ENCODE measurements around the gene PAX5.

Gene PAX5

DNA sequence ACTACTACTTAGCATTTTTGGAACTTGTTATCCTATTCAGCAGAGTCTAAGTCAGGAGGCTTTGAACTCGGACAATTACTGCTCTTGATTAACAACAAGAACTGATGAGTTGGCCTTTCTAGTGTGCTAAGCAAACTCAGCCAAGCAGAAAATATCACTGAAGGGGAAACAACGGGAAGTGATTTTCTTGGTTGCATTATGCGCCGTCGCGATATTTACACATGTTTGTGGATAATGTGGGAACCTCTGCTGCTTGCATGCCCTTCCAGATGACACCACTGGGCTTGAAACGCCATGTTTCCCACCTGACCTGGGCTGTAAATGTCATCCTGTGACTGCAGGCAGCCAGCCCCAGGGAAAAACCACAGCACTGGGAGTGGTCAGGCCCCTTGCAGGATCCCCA lies 205.5 kb downstream of the PAX5 start:
- Histone ChIP-seq H3K36me3 (ENCODE audit: control insufficient read depth in 2 of 2, insufficient read depth in 2 of 2, low read length in 2 of 2) (no peaks in the 10 kb centered on the region), H3K9ac (ENCODE audit: low read length in 2 of 2) (no peak overlapping the region), H3K4me3 (ENCODE audit: low read length in 2 of 2) (no peak overlapping the region), H3K9me3 (ENCODE audit: control insufficient read depth in 2 of 2, low read length in 2 of 2) (no peaks in the 10 kb centered on the region), H3K27ac (ENCODE audit: low read length) (no peak overlapping the region), H3K27me3 (ENCODE audit: control insufficient read depth in 1 of 2, insufficient read depth in 2 of 2, low read length in 2 of 2) (peaks cover 0 to 6% of the 10 kb centered on the region in 2 donors), H3K4me1 (ENCODE audit: control insufficient read depth, insufficient read depth, low read length) (no peaks in the 10 kb centered on the region)

- Histone ChIP-seq H3K36me3 (ENCODE audit: control insufficient read depth in 2 of 2, insufficient read depth in 2 of 2, low read length in 2 of 2) (no peaks in the 10 kb centered on the region), H3K27me3 (ENCODE audit: control insufficient read depth in 1 of 2, insufficient read depth in 2 of 2, low read length in 2 of 2) (peaks cover 0 to 6% of the 10 kb centered on the region in 2 donors), H3K4me3 (ENCODE audit: low read length in 2 of 2) (no peak overlapping the region), H3K9me3 (ENCODE audit: control insufficient read depth in 2 of 2, low read length in 2 of 2) (no peaks in the 10 kb centered on the region), H3K9ac (ENCODE audit: low read length in 2 of 2) (no peak overlapping the region), H3K27ac (ENCODE audit: low read length) (no peak overlapping the region), H3K4me1 (ENCODE audit: control insufficient read depth, insufficient read depth, low read length) (no peaks in the 10 kb centered on the region)
These were observed 206.5 kb downstream of the PAX5 start for GRCh38 chr9:36827593-36827992.

DNA sequence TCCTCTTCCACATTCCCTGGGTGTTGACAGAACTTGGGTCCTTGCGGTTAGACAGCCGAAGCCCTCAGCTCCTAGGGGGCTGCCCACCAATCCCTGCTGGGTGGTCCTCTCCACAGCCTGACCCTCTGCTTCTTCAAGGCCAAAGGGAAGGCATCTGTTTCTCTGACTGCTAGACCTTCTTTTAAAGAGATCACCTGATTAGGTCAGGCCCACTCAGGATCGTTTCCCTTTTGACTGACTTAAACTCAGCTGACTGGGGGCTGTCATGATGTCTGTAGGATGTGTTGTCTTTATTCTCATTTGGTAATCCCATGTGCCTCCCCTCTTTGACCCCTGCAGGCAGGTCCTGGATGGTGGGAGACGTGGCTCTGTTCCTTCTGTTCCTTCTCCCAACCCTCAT lies 207.5 kb downstream of the PAX5 start:
- H3K4me1 ChIP-seq (ENCODE audit: control insufficient read depth, insufficient read depth, low read length): no peaks in the 10 kb centered on the region
- no peak overlapping the region for H3K27ac ChIP-seq (ENCODE audit: low read length)
- no peaks in the 10 kb centered on the region for H3K36me3 ChIP-seq (ENCODE audit: control insufficient read depth in 2 of 2, insufficient read depth in 2 of 2, low read length in 2 of 2)
- H3K4me3 ChIP-seq (ENCODE audit: low read length in 2 of 2): no peak overlapping the region
- no peak overlapping the region for H3K9ac ChIP-seq (ENCODE audit: low read length in 2 of 2)
- peaks cover 0 to 4% of the 10 kb centered on the region in 2 donors for H3K27me3 ChIP-seq (ENCODE audit: control insufficient read depth in 1 of 2, insufficient read depth in 2 of 2, low read length in 2 of 2)
- no peaks in the 10 kb centered on the region for H3K9me3 ChIP-seq (ENCODE audit: control insufficient read depth in 2 of 2, low read length in 2 of 2)

- H3K9me3 ChIP-seq (ENCODE audit: control insufficient read depth in 2 of 2, low read length in 2 of 2): no peaks in the 10 kb centered on the region
- H3K27me3 ChIP-seq (ENCODE audit: control insufficient read depth in 1 of 2, insufficient read depth in 2 of 2, low read length in 2 of 2): peaks cover 0 to under 1% of the 10 kb centered on the region in 2 donors
These were observed 208.9 kb downstream of the PAX5 start for GRCh38 chr9:36825179-36825578.

DNA sequence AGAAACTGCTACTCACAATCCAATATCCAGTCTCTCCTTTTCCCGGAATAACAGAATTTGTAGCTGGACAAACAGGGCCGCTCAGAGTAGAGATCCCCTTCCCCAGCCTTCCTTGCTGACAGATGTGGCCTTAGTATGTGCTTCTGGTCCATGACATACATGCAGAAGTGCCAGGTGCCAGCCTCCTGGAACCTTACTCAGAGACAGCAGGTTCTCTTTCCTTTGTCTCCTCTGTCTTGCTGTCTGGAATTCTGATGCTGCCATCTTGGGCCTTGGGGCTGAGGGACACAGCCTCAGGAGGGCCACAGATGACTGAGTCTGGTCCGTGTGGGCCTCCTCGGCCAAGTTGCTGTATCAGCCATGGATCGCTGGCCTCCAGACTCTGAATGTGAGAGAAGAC lies 210.1 kb downstream of the PAX5 start:
- Histone ChIP-seq H3K4me1 (ENCODE audit: control insufficient read depth, insufficient read depth, low read length) (no peaks in the 10 kb centered on the region), H3K4me3 (ENCODE audit: low read length in 2 of 2) (no peak overlapping the region), H3K27ac (ENCODE audit: low read length) (no peak overlapping the region), H3K9me3 (ENCODE audit: control insufficient read depth in 2 of 2, low read length in 2 of 2) (no peaks in the 10 kb centered on the region), H3K27me3 (ENCODE audit: control insufficient read depth in 1 of 2, insufficient read depth in 2 of 2, low read length in 2 of 2) (no peaks in the 10 kb centered on the region), H3K36me3 (ENCODE audit: control insufficient read depth in 2 of 2, insufficient read depth in 2 of 2, low read length in 2 of 2) (no peaks in the 10 kb centered on the region), H3K9ac (ENCODE audit: low read length in 2 of 2) (no peak overlapping the region)

More at GRCh38 chr9:36825179-36825578, 208.9 kb downstream of the PAX5 start:
- Histone ChIP-seq H3K4me1 (ENCODE audit: control insufficient read depth, insufficient read depth, low read length) (no peaks in the 10 kb centered on the region), H3K9ac (ENCODE audit: low read length in 2 of 2) (no peak overlapping the region), H3K4me3 (ENCODE audit: low read length in 2 of 2) (no peak overlapping the region), H3K36me3 (ENCODE audit: control insufficient read depth in 2 of 2, insufficient read depth in 2 of 2, low read length in 2 of 2) (no peaks in the 10 kb centered on the region), H3K27ac (ENCODE audit: low read length) (no peak overlapping the region)

- Histone ChIP-seq H3K36me3 (ENCODE audit: control insufficient read depth in 2 of 2, insufficient read depth in 2 of 2, low read length in 2 of 2) (no peaks in the 10 kb centered on the region), H3K9me3 (ENCODE audit: control insufficient read depth in 2 of 2, low read length in 2 of 2) (no peaks in the 10 kb centered on the region), H3K27me3 (ENCODE audit: control insufficient read depth in 1 of 2, insufficient read depth in 2 of 2, low read length in 2 of 2) (no peaks in the 10 kb centered on the region), H3K27ac (ENCODE audit: low read length) (no peak overlapping the region), H3K4me3 (ENCODE audit: low read length in 2 of 2) (no peak overlapping the region), H3K9ac (ENCODE audit: low read length in 2 of 2) (no peak overlapping the region), H3K4me1 (ENCODE audit: control insufficient read depth, insufficient read depth, low read length) (peaks cover 4% of the 10 kb centered on the region)
These were observed 210.6 kb downstream of the PAX5 start for GRCh38 chr9:36823466-36823865.

DNA sequence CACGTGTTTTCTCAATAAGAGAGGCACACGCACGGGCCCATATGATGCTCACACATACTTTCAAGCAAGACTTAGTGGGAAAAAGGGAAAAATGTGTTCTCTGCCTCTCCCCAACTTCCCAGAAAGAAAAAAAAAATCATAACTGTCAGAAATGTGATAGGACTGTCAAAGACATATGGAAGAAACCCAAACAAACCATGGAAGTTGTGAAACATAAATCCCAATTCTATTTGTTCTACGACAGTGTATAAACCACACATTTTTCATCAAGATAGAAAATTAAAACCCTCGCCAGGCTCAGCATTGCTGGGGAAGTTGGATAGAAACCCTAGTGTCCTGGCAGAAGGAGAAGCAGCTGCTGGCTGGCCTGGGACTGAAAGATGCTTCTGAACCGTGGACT lies 211.9 kb downstream of the PAX5 start:
- Histone ChIP-seq H3K36me3 (ENCODE audit: control insufficient read depth in 2 of 2, insufficient read depth in 2 of 2, low read length in 2 of 2) (no peaks in the 10 kb centered on the region), H3K4me3 (ENCODE audit: low read length in 2 of 2) (no peak overlapping the region), H3K27ac (ENCODE audit: low read length) (no peak overlapping the region), H3K27me3 (ENCODE audit: control insufficient read depth in 1 of 2, insufficient read depth in 2 of 2, low read length in 2 of 2) (peaks cover 0 to 3% of the 10 kb centered on the region in 2 donors), H3K9me3 (ENCODE audit: control insufficient read depth in 2 of 2, low read length in 2 of 2) (no peaks in the 10 kb centered on the region), H3K4me1 (ENCODE audit: control insufficient read depth, insufficient read depth, low read length) (peaks cover 7% of the 10 kb centered on the region), H3K9ac (ENCODE audit: low read length in 2 of 2) (no peak overlapping the region)

GRCh38 chr9:36820392-36820861 lies 213.6 kb downstream of the PAX5 start:
- Histone ChIP-seq H3K9me3 (ENCODE audit: control insufficient read depth in 2 of 2, low read length in 2 of 2) (no peaks in the 10 kb centered on the region), H3K27ac (ENCODE audit: low read length) (no peak overlapping the region), H3K4me3 (ENCODE audit: low read length in 2 of 2) (no peak overlapping the region), H3K4me1 (ENCODE audit: control insufficient read depth, insufficient read depth, low read length) (peaks cover 7% of the 10 kb centered on the region), H3K9ac (ENCODE audit: low read length in 2 of 2) (no peak overlapping the region), H3K27me3 (ENCODE audit: control insufficient read depth in 1 of 2, insufficient read depth in 2 of 2, low read length in 2 of 2) (peaks cover 0 to 8% of the 10 kb centered on the region in 2 donors), H3K36me3 (ENCODE audit: control insufficient read depth in 2 of 2, insufficient read depth in 2 of 2, low read length in 2 of 2) (no peaks in the 10 kb centered on the region)

DNA sequence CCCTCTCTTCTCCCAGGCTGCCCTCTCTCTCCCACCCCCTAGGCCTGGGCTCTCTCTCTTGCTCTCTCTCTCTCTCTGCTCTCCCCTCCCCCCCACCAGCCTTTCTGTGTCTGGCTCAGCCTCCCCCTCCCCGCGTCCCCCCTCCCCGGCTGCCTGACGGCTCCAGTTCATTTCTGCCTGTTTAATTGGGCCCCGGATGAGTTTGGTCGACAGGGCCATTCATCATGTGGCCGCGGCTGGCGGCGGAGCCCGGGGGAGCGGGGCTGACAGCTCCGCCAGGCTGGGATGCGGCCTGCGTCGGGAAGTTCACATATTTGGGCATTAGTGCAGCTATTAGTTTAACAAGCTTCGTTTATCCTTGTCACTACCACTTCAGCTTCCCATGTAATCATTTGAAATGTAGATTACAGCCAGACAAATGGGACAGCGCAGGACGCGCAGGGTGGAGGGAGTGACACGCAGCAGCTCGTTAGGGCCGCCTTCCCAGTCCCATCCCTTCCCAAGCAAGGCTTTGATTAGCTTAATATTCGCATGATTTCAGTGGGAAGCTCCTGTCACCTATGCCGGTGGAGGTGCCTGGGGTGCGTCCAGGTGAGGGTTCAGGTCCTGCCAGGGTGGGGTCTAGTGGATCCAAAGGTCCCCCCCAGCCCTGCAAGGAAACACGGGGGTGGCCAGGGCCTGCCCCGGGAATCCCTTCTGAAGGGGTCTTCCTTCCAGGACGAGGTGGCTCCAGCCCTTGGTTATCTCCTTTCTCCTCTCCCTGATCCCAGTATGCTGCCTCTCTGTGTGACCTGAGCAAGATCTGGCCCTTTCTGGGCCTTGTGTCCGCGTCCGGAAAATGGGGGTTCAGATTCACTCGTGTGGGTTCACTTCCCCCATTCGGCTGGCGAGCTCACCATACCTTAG lies 214.8 kb downstream of the PAX5 start:
- peak overlapping the region; percentile 63 to 74 for H3K9ac ChIP-seq (ENCODE audit: low read length in 2 of 2)
- no peaks in the 10 kb centered on the region for H3K36me3 ChIP-seq (ENCODE audit: control insufficient read depth in 2 of 2, insufficient read depth in 2 of 2, low read length in 2 of 2)
- H3K27ac ChIP-seq (ENCODE audit: low read length): no peak overlapping the region
- peaks cover 0 to 14% of the 10 kb centered on the region in 2 donors for H3K27me3 ChIP-seq (ENCODE audit: control insufficient read depth in 1 of 2, insufficient read depth in 2 of 2, low read length in 2 of 2)
- H3K9me3 ChIP-seq (ENCODE audit: control insufficient read depth in 2 of 2, low read length in 2 of 2): no peaks in the 10 kb centered on the region
- peaks cover 7% of the 10 kb centered on the region for H3K4me1 ChIP-seq (ENCODE audit: control insufficient read depth, insufficient read depth, low read length)
- peak overlapping the region; percentile 74 to 75 for H3K4me3 ChIP-seq (ENCODE audit: low read length in 2 of 2)

GRCh38 chr9:36818242-36818938 lies 215.7 kb downstream of the PAX5 start:
- Histone ChIP-seq H3K9ac (ENCODE audit: low read length in 2 of 2) (peak overlapping the region; percentile 63 to 74), H3K4me3 (ENCODE audit: low read length in 2 of 2) (peak overlapping the region; percentile 74 to 75), H3K4me1 (ENCODE audit: control insufficient read depth, insufficient read depth, low read length) (peaks cover 7% of the 10 kb centered on the region), H3K9me3 (ENCODE audit: control insufficient read depth in 2 of 2, low read length in 2 of 2) (no peaks in the 10 kb centered on the region), H3K27me3 (ENCODE audit: control insufficient read depth in 1 of 2, insufficient read depth in 2 of 2, low read length in 2 of 2) (peaks cover 0 to 16% of the 10 kb centered on the region in 2 donors), H3K36me3 (ENCODE audit: control insufficient read depth in 2 of 2, insufficient read depth in 2 of 2, low read length in 2 of 2) (no peaks in the 10 kb centered on the region), H3K27ac (ENCODE audit: low read length) (no peak overlapping the region)
